ENCODE results near the gene KCNG2. TPM values are rescaled to one million over a fixed set of nuclear protein-coding genes. Genes with fewer than 3 reads are reported as not detected.

KCNG2 gene
- total and polyA plus RNA-seq, 2 of the 4 experiments (the other 2 are of a cell fraction), result not detected

- H3K56ac ChIP-seq (ENCODE audit: extremely low read depth, insufficient read depth, low read length), result no peak overlapping the region
- H3K9ac ChIP-seq (ENCODE audit: low read depth, low read length), result no peak overlapping the region
- no peak for TF ChIP-seq RCOR1 (IDR thresholded peaks at IDR 0.05; ENCODE audit: insufficient replicate concordance, low read length)
- no peak for TF ChIP-seq MAFK (IDR thresholded peaks at IDR 0.05; ENCODE audit: low read depth, low read length)
- TF ChIP-seq, protein P1, sequence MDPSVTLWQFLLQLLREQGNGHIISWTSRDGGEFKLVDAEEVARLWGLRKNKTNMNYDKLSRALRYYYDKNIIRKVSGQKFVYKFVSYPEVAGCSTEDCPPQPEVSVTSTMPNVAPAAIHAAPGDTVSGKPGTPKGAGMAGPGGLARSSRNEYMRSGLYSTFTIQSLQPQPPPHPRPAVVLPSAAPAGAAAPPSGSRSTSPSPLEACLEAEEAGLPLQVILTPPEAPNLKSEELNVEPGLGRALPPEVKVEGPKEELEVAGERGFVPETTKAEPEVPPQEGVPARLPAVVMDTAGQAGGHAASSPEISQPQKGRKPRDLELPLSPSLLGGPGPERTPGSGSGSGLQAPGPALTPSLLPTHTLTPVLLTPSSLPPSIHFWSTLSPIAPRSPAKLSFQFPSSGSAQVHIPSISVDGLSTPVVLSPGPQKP (IDR thresholded peaks at IDR 0.05; ENCODE audit: borderline replicate concordance, low read depth, low read length), result no peak
- no peak for TF ChIP-seq CEBPB (IDR thresholded peaks at IDR 0.05; ENCODE audit: low read depth, low read length)
- no peak for TF ChIP-seq MXI1 (IDR thresholded peaks at IDR 0.05; ENCODE audit: borderline replicate concordance, low read depth, low read length)
- TF ChIP-seq CHD1 (IDR thresholded peaks at IDR 0.05; ENCODE audit: low read depth, low read length), result no peak
- TF ChIP-seq NFE2L2 (IDR thresholded peaks at IDR 0.05; ENCODE audit: low read depth, low read length), result no peak
- no peak for TF ChIP-seq FOS (IDR thresholded peaks at IDR 0.05; ENCODE audit: low read depth, low read length)
- no peak for TF ChIP-seq CTCF (conservative IDR thresholded peaks at IDR 0.05; ENCODE audit: low read depth, low read length)
- no peak for TF ChIP-seq RFX5 (IDR thresholded peaks at IDR 0.05; ENCODE audit: low read depth, low read length)
- no peak for TF ChIP-seq BHLHE40 (IDR thresholded peaks at IDR 0.05; ENCODE audit: low read depth, low read length)
- no peak for TF ChIP-seq RAD21 (IDR thresholded peaks at IDR 0.05; ENCODE audit: low read length)
- H4K8ac ChIP-seq (ENCODE audit: low read depth in 2 of 2, low read length in 2 of 2), result no peak overlapping the region
- no peaks in the 10 kb centered on the region for H3K27me3 ChIP-seq (ENCODE audit: control insufficient read depth, insufficient read depth, low read length)
- H3K23ac ChIP-seq (ENCODE audit: low read depth, low read length), result no peak overlapping the region
- no peak overlapping the region for H2BK15ac ChIP-seq (ENCODE audit: low read depth, low read length)
- no peak overlapping the region for H3K4ac ChIP-seq (ENCODE audit: low read depth, low read length)
- CTCF ChIA-PET, result no interaction called here
- intact Hi-C loops (cut with micrococcal nuclease) (no loop called here), in situ Hi-C loops (cut with MboI; ENCODE audit: low sequenced_read_pairs) (no loop called here), dilution Hi-C loops (cut with HindIII; ENCODE audit: low sequenced_read_pairs, unreplicated experiment) (no loop called here)
- no peak overlapping the region for H2AFZ ChIP-seq (replicated peaks; ENCODE audit: low read length, poor library complexity)
- no peak overlapping the region for H4K5ac ChIP-seq (ENCODE audit: low read depth, low read length)
- no peaks in the 10 kb centered on the region for H3K79me1 ChIP-seq (ENCODE audit: low read depth in 1 of 2, low read length in 2 of 2)
- DNase-seq (no peak), ATAC-seq (ENCODE audit: low read depth) (no peak)
- no peak overlapping the region for H3K14ac ChIP-seq (replicated peaks; ENCODE audit: low read depth, low read length)
- no peaks in the 10 kb centered on the region for H3K9me1 ChIP-seq (ENCODE audit: insufficient read depth, low read length)
- H3K4me3 ChIP-seq (ENCODE audit: insufficient read depth, low read depth, low read length), result no peak overlapping the region
- 80% methylated on average over 25 of the region's 53 CpGs; no CpG with 5 or more reads in 1 of the 2 experiments for WGBS, 2 experiments (ENCODE audit: extremely low coverage in 2 of 2, insufficient read length in 1 of 2)
- no peaks in the 10 kb centered on the region for H3K4me1 ChIP-seq (ENCODE audit: control insufficient read depth, insufficient read depth, low read length)
- BruUV-seq (replicated peaks), result no TSS peak
- H3K9me3 ChIP-seq (ENCODE audit: control insufficient read depth, insufficient read depth, low read length), result peaks cover 41% of the 10 kb centered on the region
- no peak overlapping the region for H2BK20ac ChIP-seq (ENCODE audit: low read depth, low read length)
- no peak overlapping the region for H3K4me2 ChIP-seq (ENCODE audit: low read depth, low read length)
- no peaks in the 10 kb centered on the region; the same call in 1 of the 2 replicates for H4K20me1 ChIP-seq (ENCODE audit: insufficient read depth, low read length)
- no peak overlapping the region for H2AK5ac ChIP-seq (ENCODE audit: low read depth, low read length)
- H4K91ac ChIP-seq (ENCODE audit: insufficient read depth, low read depth, low read length), result no peak overlapping the region
- POLR2A ChIA-PET (ENCODE audit: unreplicated experiment), result no interaction called here
- H2BK5ac ChIP-seq (ENCODE audit: low read depth, low read length, poor library complexity, severe bottlenecking), result no peak overlapping the region
- H3K27ac ChIP-seq (ENCODE audit: insufficient read depth, low read length), result no peak overlapping the region
- H2AK9ac ChIP-seq (replicated peaks; ENCODE audit: low read depth, low read length, poor library complexity), result no peak overlapping the region
- peaks cover 31% of the 10 kb centered on the region for H3K36me3 ChIP-seq (ENCODE audit: control insufficient read depth, insufficient read depth, low read length)
- no peak overlapping the region for H2BK120ac ChIP-seq (ENCODE audit: low read depth, low read length)
- H3K18ac ChIP-seq (ENCODE audit: low read depth, low read length), result no peak overlapping the region
Observed at GRCh38 chr18:79899609-79900445, 102.1 kb downstream of the KCNG2 start.

Measured in IMR-90 (cell line).